Neural cell (in vitro differentiated cells): ENCODE results near the gene OTOF. TPM values are rescaled to one million over a fixed set of nuclear protein-coding genes. Genes with fewer than 3 reads are reported as not detected.

Experiments
- H2AFZ ChIP-seq: fragments of 200-600, 300-800 bp; sonication (generic), shearing (Covaris generic); 2 replicates; pipeline ENCODE4 v1.6.0; 2014; ENCODE audit warnings: low read depth, mild to moderate bottlenecking, antibody characterized with exemption, low read length, moderate library complexity
- H3F3A ChIP-seq: fragments of 200-600 bp; shearing (Covaris generic); 2 replicates; pipeline ENCODE4 v1.6.1; 2016; ENCODE audit warnings: mild to moderate bottlenecking, moderate library complexity, mixed read lengths, antibody characterized with exemption, low read length; ENCODE audit not compliant: insufficient read depth, poor library complexity, severe bottlenecking
- H3K27ac ChIP-seq: fragments of 200-600, 300-800 bp; sonication (generic), shearing (Covaris generic); 2 replicates; pipeline ENCODE4 v1.5.1; 2014; ENCODE audit warnings: mild to moderate bottlenecking, low read length, moderate library complexity
- H3K27me3 ChIP-seq: fragments of 300-800, 200-600 bp; sonication (generic), shearing (Covaris generic); 2 replicates; pipeline ENCODE4 v1.6.0; 2014; ENCODE audit warnings: mild to moderate bottlenecking, low read depth, low read length, moderate library complexity; ENCODE audit not compliant: insufficient read depth
- H3K36me3 ChIP-seq: fragments of 300-800, 200-600 bp; sonication (generic), shearing (Covaris generic); 2 replicates; pipeline ENCODE4 v1.5.1; 2014; ENCODE audit warnings: mild to moderate bottlenecking, antibody characterized with exemption, low read length, moderate library complexity; ENCODE audit not compliant: insufficient read depth
- H3K4me2 ChIP-seq: fragments of 300-800, 200-600 bp; sonication (generic), shearing (Covaris generic); 2 replicates; pipeline ENCODE4 v1.6.0; 2014; ENCODE audit warnings: mild to moderate bottlenecking, low read length
- H3K4me3 ChIP-seq: fragments of 300-800, 200-600 bp; sonication (generic), shearing (Covaris generic); 2 replicates; pipeline ENCODE4 v1.5.1; 2014; ENCODE audit warnings: mild to moderate bottlenecking, low read length, moderate library complexity
- H3K79me2 ChIP-seq: fragments of 200-600 bp; shearing (Covaris generic); replicated peaks from 2 replicates; pipeline ENCODE4 v1.6.0; 2014; ENCODE audit warnings: mild to moderate bottlenecking, low read length, moderate library complexity; ENCODE audit not compliant: insufficient read depth
- H3K9ac ChIP-seq: fragments of 300-800, 200-600 bp; sonication (generic), shearing (Covaris generic); 2 replicates; pipeline ENCODE4 v1.6.1; 2016; ENCODE audit warnings: mild to moderate bottlenecking, low read length, mixed read lengths
- H3K9me2 ChIP-seq: fragments of 200-600 bp; shearing (Covaris generic); 2 replicates; pipeline ENCODE4 v1.6.1; 2016; ENCODE audit warnings: mild to moderate bottlenecking, low read length, mixed read lengths; ENCODE audit not compliant: insufficient read depth
- H3K9me3 ChIP-seq: fragments of 200-600, 300-800 bp; sonication (generic), shearing (Covaris generic); 2 replicates; pipeline ENCODE4 v1.6.1; 2016; ENCODE audit warnings: mild to moderate bottlenecking, mixed run types, low read length, moderate library complexity, mixed read lengths
- H4K20me1 ChIP-seq: fragments of 200-600 bp; shearing (Covaris generic); 2 replicates; pipeline ENCODE4 v1.6.1; 2016; ENCODE audit warnings: mild to moderate bottlenecking, mixed run types; ENCODE audit not compliant: insufficient read depth
- CTCF ChIP-seq: fragments of 450-650 bp; IDR thresholded peaks from 2 replicates; pipeline ENCODE4 v1.5.1; 2014; ENCODE audit warnings: antibody characterized with exemption, mild to moderate bottlenecking, moderate library complexity; ENCODE audit not compliant: poor library complexity, severe bottlenecking
- EP300 ChIP-seq: fragments of 450-650 bp; conservative IDR thresholded peaks from 2 replicates; pipeline ENCODE4 v1.6.1; 2014; ENCODE audit warnings: antibody characterized with exemption, mild to moderate bottlenecking, moderate library complexity; ENCODE audit not compliant: poor library complexity, severe bottlenecking
- EZH2 ChIP-seq: fragments of 200-600, 300-800 bp; shearing (Covaris generic), sonication (generic); IDR thresholded peaks from 2 replicates; pipeline ENCODE4 v1.6.1; 2014; ENCODE audit warnings: antibody characterized with exemption, low read length, borderline replicate concordance, mild to moderate bottlenecking; ENCODE audit not compliant: insufficient read depth, poor library complexity, severe bottlenecking
- MXI1 ChIP-seq: fragments of 450-650 bp; conservative IDR thresholded peaks from 2 replicates; pipeline ENCODE4 v1.6.1; 2014; ENCODE audit warnings: antibody characterized with exemption, mild to moderate bottlenecking; ENCODE audit not compliant: poor library complexity, severe bottlenecking
- POLR2AphosphoS5 ChIP-seq: IDR thresholded peaks from 2 replicates; pipeline ENCODE4 v1.6.1; 2012
- RAD21 ChIP-seq: fragments of 450-650 bp; conservative IDR thresholded peaks from 2 replicates; pipeline ENCODE4 v1.6.1; 2014; ENCODE audit warnings: antibody characterized with exemption, mild to moderate bottlenecking, moderate library complexity
- REST ChIP-seq: IDR thresholded peaks from 2 replicates; pipeline ENCODE4 v1.6.1; 2012; ENCODE audit warnings: borderline replicate concordance
- SMC3 ChIP-seq: fragments of 450-650 bp; conservative IDR thresholded peaks from 2 replicates; pipeline ENCODE4 v1.6.1; 2014; ENCODE audit warnings: antibody characterized with exemption, mild to moderate bottlenecking, moderate library complexity; ENCODE audit not compliant: poor library complexity
- TAF1 ChIP-seq: IDR thresholded peaks from 2 replicates; pipeline ENCODE4 v1.6.1; 2012; ENCODE audit warnings: low read depth
- polyA plus RNA-seq: library from polyadenylated mRNA; depleted of rRNA; stranded (reverse); fragments of >200 nt; gene quantifications from 2 replicates; pipeline ENCODE4 v1.2.3, GENCODE V29; 2014

The OTOF gene
- polyA plus RNA-seq, 1 donor from 2014 or later, result not detected

- no peaks in the 10 kb centered on the region for H4K20me1 ChIP-seq
- no peaks in the 10 kb centered on the region for H3K9me3 ChIP-seq
- H3K27me3 ChIP-seq, result no peaks in the 10 kb centered on the region
- H3K36me3 ChIP-seq, result no peaks in the 10 kb centered on the region
- no peak for TF ChIP-seq MXI1
- TF ChIP-seq EP300, result no peak
- no peak for TF ChIP-seq EZH2
- TF ChIP-seq SMC3, result no peak
- TF ChIP-seq RAD21, result no peak
- no peak overlapping the region for H3K4me2 ChIP-seq
- H3K27ac ChIP-seq, result no peak overlapping the region
- H2AFZ ChIP-seq, result no peak overlapping the region
- no peaks in the 10 kb centered on the region for H3K9me2 ChIP-seq
- H3F3A ChIP-seq, result no peaks in the 10 kb centered on the region
- no peak overlapping the region for H3K4me3 ChIP-seq
- no peak overlapping the region for H3K9ac ChIP-seq
- H3K79me2 ChIP-seq, result no peaks in the 10 kb centered on the region
These were observed 13.3 kb downstream of the OTOF start for GRCh38 chr2:26464390-26465265.

DNA sequence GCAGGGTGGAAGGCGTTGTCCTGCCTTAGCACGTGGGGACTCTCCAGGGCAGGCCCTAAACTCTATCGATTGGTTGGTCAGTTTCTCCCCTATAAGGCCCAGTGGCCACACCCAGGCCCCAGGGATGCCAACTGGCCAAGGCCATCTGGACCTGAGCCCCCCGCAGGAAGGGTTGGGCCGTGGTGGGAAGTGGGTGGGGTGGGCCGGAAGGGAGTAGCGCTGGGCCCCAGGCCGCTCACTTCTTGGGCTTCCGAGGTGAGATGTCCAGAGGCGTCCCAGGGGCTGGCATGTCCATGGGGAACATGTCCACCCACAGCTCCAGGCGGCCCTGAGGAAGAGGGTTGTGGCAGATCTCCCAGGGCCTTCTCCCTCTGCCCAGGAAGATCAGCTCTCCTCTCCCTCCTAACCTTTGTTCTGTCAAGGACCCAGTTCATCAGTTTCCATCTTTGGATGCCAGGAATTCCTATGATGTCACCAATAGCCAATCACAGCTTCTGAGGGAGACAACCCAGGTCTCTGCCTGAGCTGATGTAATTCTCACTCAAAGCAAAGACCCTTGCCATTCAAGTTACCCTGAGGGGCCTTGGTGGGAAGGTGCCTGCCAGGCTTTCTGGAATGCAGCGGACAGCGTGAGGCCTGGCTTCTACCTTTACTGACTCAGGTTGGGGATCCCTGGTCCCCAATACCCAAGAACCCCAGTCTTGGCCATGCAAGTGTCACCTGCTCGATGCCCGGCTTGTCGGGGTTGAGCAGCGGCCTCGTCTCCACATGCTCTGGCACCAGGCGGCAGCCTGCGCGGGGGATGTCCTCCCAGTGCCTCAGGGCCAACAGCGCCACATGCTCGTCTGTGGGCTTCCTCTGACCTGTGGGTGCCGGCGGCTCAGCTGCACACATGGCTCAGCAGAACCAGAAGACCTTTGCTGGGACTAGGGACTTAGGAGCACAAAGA is 14.4 kb downstream of the OTOF start:
- Histone ChIP-seq H3K79me2 (no peaks in the 10 kb centered on the region), H2AFZ (no peak overlapping the region), H3K9me3 (no peaks in the 10 kb centered on the region), H3F3A (no peaks in the 10 kb centered on the region), H3K27me3 (no peaks in the 10 kb centered on the region), H3K4me2 (no peak overlapping the region), H3K4me3 (no peak overlapping the region), H4K20me1 (no peaks in the 10 kb centered on the region), H3K36me3 (no peaks in the 10 kb centered on the region), H3K27ac (no peak overlapping the region), H3K9me2 (no peaks in the 10 kb centered on the region), H3K9ac (no peak overlapping the region)
- TF ChIP-seq TAF1 (no peak), EZH2 (no peak), SMC3 (no peak), MXI1 (no peak), POLR2AphosphoS5 (no peak), REST (no peak), RAD21 (no peak), EP300 (no peak), CTCF (no peak)
